GM19395 (cell line): Measurements from ENCODE around the gene STIM2.
A peak's percentile ranks its signal among the peaks of the same experiment; 100 is the strongest.

Experiments
- ATAC-seq: cut with Tn5 transposase; IDR thresholded peaks from one replicate; pipeline ENCODE4 v1.9.1; 2021; ENCODE audit warnings: mild to moderate bottlenecking, moderate library complexity; ENCODE audit not compliant: unreplicated experiment

The STIM2 gene

GRCh38 chr4:26896636-26897035, 36.0 kb downstream of the STIM2 start:
- no peak for ATAC-seq

DNA sequence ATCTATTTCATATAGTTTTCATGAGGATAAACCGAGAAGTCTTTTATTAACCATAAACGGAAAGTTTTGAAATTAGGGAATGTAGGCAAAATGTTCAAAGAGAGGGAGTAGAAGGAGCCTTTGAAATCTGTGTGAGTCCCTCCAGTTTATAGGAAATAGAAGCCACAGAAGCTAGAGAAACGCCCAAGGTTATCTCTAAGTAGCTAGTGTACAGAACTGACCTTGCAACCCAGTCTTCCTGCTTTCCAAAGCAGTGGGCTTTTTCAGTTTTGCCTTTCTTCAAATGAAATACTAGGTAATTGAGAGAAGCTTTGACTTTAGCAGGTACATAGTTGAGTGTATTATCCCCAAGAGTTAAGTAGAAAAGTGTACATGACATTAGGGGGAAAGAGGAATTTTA, 39.4 kb downstream of the STIM2 start:
- no peak for ATAC-seq

DNA sequence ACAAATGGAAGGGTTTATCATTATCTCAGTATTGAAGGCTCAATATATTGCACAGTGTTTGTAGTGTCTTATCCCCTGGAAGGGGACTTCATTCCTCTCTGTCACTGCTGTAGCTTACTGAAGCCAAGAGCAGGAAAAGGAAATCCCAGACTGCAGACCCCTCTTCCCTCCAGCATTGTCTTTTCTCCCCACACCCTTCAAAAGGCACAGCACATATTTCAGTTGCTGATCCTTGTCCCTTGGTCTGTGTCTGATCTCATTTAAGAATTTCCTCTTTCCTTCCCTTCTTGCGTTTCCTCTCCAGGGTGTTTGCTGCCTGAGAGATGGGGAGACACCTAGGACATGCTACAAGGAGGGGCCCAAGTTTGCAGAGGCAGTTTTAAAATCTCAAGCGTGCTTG, 40.1 kb downstream of the STIM2 start:
- no peak for ATAC-seq

- no peak for ATAC-seq
Measured at GRCh38 chr4:26905172-26905571, 44.5 kb downstream of the STIM2 start.

GRCh38 chr4:26907731-26908599, 47.3 kb downstream of the STIM2 start:
- ATAC-seq, result peak; percentile 54

GRCh38 chr4:26909369-26909768, 48.7 kb downstream of the STIM2 start:
- ATAC-seq, result no peak

- no peak for ATAC-seq
Measured at GRCh38 chr4:26911254-26911653, 50.6 kb downstream of the STIM2 start.

- no peak for ATAC-seq
Measured at GRCh38 chr4:26912069-26912468, 51.4 kb downstream of the STIM2 start.

DNA sequence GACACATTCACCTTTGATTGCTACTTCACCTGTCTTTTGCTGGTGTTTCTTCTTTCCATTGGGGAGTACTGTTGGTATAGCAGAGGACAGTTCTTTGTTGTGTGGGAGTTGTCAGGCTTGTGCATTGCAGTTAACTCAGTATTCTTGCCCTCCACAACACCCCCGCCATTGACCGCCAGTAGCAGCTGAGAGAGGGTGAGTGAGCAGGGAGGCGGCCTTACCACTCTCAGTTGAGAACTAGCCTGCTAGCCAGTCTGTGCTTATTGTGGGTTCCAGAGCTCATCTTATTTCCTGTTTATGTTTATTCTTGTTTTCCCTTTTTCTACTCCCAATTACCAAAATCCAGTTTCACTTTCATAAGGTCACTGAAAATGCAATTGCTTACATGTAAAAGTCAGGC, 52.2 kb downstream of the STIM2 start:
- peak; percentile 73 for ATAC-seq

DNA sequence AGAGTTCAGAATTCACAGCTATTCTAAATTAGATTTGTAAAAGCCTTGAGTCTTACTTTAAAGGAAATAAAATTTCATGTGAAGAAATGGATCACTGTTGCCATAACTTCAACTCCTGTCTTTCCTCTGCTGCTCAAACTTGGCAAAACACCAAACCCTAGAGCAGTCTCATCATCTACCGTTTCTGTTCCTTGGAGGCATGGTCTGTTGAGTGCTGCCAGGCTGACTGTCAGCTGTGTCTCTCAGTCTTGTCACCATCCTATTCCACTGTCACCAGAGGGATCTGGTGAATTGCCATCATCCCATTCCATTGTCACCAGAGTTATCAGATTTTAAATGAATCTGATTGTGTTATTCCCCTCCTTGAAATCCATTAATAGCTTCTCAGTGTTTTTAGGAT, 55.6 kb downstream of the STIM2 start:
- ATAC-seq, result no peak

- no peak for ATAC-seq
Measured at GRCh38 chr4:26930964-26931363, 70.3 kb downstream of the STIM2 start.

- ATAC-seq, result no peak
Measured at GRCh38 chr4:26931451-26931850, 70.8 kb downstream of the STIM2 start.

DNA sequence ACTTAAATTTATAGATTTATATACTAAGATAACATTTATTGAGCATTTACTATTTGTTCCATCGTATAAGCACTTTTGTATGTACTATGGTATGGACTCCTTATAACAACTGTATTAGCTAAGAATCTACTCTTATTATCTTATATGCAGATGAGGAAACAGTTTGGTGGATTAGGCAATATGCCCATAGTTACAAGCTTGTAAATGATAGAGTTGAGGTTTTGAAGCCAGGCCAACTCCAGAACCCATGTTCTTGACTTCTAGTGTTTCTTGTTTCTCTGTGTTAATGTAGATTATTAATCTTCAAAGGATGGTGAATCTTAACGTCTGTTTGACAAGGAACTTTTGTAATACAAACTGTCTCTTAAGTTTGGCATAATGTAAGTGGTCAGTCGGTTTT, 71.3 kb downstream of the STIM2 start:
- ATAC-seq, result no peak

DNA sequence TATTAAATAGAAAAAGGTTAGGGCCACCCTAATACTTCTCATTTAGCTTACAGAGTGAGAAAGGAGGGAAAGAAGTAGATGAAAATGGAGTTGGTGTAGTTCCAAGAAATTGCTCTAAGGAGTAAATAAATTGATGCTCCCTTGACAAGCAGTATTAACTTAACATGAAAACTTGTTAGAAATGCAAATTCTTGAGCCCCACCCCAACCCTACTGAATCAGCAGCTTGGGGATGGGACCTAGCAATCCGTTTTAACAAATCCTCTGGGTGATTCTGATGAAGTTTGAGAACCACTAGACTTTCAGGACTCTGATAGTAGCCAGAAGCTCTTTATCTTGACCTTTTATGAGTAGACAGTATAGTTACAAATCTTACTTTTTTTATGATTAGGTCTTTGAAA, 74.8 kb downstream of the STIM2 start:
- ATAC-seq, result no peak

DNA sequence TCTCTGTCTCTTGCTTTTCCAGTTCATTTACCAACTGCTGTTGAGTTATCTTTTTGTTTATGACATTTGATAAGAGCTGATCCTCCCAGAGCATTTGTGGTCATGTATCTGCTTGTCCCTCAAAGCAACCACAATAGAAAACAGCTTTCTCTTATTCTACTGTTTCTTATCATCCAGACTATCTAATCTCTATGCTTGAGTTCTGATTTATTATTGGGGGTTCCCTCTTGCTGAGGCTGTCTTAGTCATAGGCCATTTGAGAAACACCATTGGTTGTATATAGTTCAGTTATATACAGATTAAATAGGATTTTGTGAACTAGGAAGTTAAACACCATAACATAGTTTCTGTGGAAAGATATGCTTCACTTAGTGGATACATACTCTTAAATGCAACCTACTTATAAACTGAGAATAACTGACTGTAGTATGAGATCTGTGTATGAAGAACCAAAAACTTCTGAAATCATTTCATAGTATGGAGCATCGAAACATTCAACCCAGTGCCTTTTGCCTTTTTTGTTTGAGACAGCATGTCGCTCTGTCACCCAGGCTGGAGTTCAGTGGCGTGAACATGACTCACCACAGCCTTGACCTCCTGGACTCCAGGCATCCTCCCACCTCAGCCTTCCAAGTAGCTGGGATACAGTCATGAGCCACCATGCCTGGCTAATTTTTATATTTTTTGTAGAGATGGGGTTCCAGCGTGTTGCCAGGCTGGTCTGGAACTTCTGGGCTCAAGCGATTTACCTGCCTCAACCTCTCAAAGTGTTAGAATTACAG, 75.8 kb downstream of the STIM2 start:
- ATAC-seq, result no peak

- ATAC-seq, result peak; percentile 66
Measured at GRCh38 chr4:26937139-26937538, 76.5 kb downstream of the STIM2 start.

DNA sequence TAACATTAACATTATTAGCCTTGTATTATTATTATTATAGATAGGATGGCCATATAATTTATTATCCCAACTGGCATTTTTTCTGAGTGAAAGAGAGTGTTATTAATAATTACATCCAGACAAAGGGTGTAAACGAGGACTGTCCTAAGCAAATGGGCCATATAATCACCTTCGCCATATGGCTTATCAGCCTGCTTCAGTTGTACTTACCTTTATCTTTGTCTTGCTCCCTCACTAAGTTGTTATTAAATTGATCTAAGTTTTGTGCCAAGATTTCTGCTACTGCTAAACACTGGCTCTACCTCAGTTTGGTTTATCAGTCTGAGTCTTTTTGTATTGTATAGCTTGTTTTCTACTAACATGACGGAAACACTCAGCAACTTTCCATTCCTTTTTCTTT, 76.9 kb downstream of the STIM2 start:
- ATAC-seq, result no peak

DNA sequence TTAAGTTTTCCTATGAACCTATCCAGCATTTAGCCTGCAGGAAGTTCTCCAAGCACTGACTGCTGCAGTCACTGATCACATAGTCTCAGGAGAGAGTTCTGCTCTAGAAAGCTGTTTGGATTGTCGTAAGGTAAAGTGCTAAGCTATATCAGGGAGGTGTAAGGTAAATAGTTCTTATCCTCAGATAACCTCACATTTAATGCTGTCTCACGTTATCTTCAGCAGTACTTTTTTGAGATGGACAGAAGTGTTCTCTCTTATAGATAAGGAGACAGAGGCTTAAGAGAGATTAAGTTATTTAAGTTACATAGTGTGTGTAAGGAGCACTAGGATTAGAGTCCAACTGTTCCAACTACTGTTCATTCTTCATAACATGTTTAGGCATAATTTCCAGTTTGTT, 77.9 kb downstream of the STIM2 start:
- no peak for ATAC-seq

- no peak for ATAC-seq
Measured at GRCh38 chr4:26941951-26942350, 81.3 kb downstream of the STIM2 start.

GRCh38 chr4:26942871-26943270, 82.2 kb downstream of the STIM2 start:
- ATAC-seq, result no peak

GRCh38 chr4:26943391-26943790, 82.8 kb downstream of the STIM2 start:
- ATAC-seq, result no peak

DNA sequence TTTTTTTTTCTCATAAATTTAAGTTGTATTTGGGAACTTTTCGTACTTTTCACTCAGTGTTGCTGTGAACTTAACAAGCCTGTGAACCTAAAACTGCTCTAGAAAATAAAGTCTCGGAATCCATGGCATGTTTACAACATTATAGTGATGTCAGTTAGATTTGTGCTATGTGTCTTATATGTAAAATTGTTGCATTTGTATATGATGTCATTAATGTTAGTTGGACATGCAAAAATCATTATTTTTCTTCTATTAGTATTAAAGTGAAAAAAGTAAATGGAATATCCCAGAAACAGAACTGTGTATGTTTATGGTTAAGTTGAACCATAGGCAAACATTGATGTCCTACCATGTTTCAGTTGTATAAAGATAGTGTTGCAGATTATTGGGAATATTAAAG, 85.2 kb downstream of the STIM2 start:
- ATAC-seq, result no peak
